Right lobe of liver (tissue), 4 donors: ENCODE data around the gene TMPRSS9.

ENCODE experiments used
- POLR2A ChIP-seq: fragments of 450-650 bp; IDR thresholded peaks from one replicate; pipeline ENCODE4 v1.6.1; 2017; ENCODE audit warnings: antibody characterized with exemption, mild to moderate bottlenecking
- TF ChIP-seq, protein P1 (sequence below), 4 donors: fragments of 200-600 bp in 3 of 4; fragments of 450-650 bp in 1 of 4; IDR thresholded peaks; one replicate each; pipeline versions ENCODE4 v1.5.1 to v1.8.0; 2016 to 2022; ENCODE audit warnings: antibody characterized with exemption in 4 of 4, mild to moderate bottlenecking in 2 of 4
- donor health status: DM: no; HTN: no; CAD: no.
- donor health status: DM: no; HTN: no; CAD: no.
- donor health status: DM: no; HTN: yes; CAD: no.

DNA sequence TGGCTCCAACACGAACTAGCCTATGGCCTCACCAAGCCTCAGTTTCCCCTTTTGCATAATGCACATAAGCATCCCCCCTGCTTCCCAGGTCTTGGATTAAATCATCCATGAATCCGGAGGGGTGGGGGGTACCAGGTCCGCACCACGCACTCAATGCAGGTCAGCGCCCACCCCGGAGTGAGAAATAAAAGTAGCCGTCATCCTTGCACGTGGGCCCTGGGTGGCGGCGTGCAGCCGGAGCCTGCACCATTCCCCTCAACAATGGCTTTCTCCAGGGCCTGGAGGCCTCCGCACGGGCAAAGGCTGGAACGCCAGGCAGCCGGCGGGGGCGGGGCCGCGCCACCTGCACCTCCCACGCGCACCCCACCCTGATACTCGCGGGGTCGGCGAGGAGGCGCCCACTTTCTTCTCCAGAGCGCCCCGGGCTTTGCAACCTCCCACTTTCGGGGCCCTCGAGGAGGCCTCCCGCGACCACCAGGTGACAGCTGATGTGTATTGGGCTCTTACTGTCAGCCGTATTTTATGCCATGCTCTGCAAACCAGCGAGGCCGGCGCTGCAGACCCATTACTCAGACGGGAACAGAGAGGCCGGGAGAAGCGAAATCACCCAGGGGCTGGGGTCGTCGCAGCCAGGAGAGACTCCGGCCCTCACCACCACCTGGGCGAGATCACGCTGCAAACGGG lies 115.1 kb downstream of the TMPRSS9 start:
- TF ChIP-seq, protein P1, sequence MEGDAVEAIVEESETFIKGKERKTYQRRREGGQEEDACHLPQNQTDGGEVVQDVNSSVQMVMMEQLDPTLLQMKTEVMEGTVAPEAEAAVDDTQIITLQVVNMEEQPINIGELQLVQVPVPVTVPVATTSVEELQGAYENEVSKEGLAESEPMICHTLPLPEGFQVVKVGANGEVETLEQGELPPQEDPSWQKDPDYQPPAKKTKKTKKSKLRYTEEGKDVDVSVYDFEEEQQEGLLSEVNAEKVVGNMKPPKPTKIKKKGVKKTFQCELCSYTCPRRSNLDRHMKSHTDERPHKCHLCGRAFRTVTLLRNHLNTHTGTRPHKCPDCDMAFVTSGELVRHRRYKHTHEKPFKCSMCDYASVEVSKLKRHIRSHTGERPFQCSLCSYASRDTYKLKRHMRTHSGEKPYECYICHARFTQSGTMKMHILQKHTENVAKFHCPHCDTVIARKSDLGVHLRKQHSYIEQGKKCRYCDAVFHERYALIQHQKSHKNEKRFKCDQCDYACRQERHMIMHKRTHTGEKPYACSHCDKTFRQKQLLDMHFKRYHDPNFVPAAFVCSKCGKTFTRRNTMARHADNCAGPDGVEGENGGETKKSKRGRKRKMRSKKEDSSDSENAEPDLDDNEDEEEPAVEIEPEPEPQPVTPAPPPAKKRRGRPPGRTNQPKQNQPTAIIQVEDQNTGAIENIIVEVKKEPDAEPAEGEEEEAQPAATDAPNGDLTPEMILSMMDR (IDR thresholded peaks at IDR 0.05), result no peak
- TF ChIP-seq POLR2A, result peak; percentile 29
